C4-2B (cell line): Measurements from ENCODE around the gene MAGI2.

Source experiments
- CTCF ChIP-seq: fragments of 450-650 bp; conservative IDR thresholded peaks from 2 replicates; pipeline ENCODE4 v1.5.1; 2017; ENCODE audit warnings: mild to moderate bottlenecking
- ZFX ChIP-seq: fragments of 450-650 bp; IDR thresholded peaks from 2 replicates; pipeline ENCODE4 v1.6.1; 2017

GRCh38 chr7:78417180-78417853 lies 1036.2 kb downstream of the MAGI2 start:
- TF ChIP-seq CTCF (no peak), ZFX (no peak)
